Uterine smooth muscle cell (primary cell): Measurements from ENCODE around the gene CD36. TPM values are rescaled to one million over a fixed set of nuclear protein-coding genes. Genes with fewer than 3 reads are reported as not detected.

Experiments
- total RNA-seq: library from RNA; depleted of rRNA; stranded (reverse); fragments of >200 nt; gene quantifications from 2 replicates; pipeline ENCODE4 v1.2.3, GENCODE V29; 2014

The CD36 gene
- 1.5 and 2.6 TPM in 2 replicates for total RNA-seq

DNA sequence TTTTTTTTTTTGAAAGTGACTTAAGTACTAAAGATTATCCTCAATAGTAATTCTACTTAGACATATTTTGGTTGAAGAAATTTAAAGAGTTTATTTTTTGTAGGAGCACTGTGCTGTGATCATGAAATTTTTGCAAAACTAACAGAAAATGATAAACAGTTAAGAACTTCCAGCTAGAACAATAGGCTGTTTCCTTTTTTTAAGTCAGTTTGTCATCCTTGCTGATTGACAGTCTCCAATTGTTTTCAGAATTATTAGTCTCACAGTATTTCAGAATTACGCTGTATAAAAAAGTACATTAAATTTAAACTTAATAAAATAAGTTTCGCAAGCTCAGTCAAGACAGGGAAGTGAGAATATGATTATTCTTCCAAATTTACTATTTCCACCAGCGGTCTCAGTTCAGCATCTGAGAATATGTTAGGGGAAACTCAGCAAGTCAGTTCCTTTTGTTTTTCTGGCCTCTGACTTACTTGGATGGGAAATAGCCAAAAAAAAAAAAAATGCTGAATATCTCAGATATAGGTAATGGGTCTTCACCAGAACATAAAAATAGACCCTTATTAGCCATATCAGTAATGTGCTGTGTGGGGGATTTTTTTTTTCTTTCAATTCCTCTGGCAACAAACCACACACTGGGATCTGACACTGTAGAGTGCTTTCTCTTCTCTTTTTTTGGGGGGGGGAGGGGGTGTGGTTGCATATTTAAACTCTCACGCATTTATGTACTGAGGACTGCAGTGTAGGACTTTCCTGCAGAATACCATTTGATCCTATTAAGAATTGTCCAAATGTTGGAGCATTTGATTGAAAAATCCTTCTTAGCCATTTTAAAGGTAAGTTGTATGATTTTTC lies at the start of gene CD36:
CD36 (plus strand) TSS at position 732 of the 855 bp plus-strand sequence. CDS start 8,099 bp downstream, outside the sequence.

Other genes with a start within 250 kb of the CD36 start
- gene GNAT3, start 126.6 kb upstream of the CD36 start, total RNA-seq: 0.12 TPM in 1 of 2 replicates, not detected in the other